HCT116 (cell line): ENCODE results near the gene UQCC5.

Experiments
- EZH2phosphoT487 ChIP-seq: fragments of 200-600 bp; IDR thresholded peaks from 2 replicates; pipeline ENCODE4 v1.6.1; 2018; ENCODE audit warnings: antibody characterized with exemption, borderline replicate concordance
- POLR2A ChIP-seq: IDR thresholded peaks from 2 replicates; pipeline ENCODE4 v1.7.0; 2011; ENCODE audit warnings: borderline replicate concordance; ENCODE audit not compliant: insufficient read depth, insufficient read length; ENCODE audit errors: extremely low read depth
- POLR2AphosphoS5 ChIP-seq: IDR thresholded peaks from 2 replicates; pipeline ENCODE4 v1.6.1; 2011; ENCODE audit warnings: mild to moderate bottlenecking, low read depth, low read length, moderate library complexity
- SIN3A ChIP-seq: IDR thresholded peaks from 2 replicates; pipeline ENCODE4 v1.6.1; 2012; ENCODE audit warnings: low read depth
- SP1 ChIP-seq: IDR thresholded peaks from 2 replicates; pipeline ENCODE4 v1.6.1; 2012; ENCODE audit warnings: low read depth
- ZNF274 ChIP-seq: fragments of 200-500 bp; sonication (Bioruptor generic); IDR thresholded peaks from 2 replicates; pipeline ENCODE4 v1.6.1; 2014; ENCODE audit warnings: mild to moderate bottlenecking, low read depth, low read length, inconsistent platforms
- TF ChIP-seq, protein P1 (sequence below), 3 experiments: fragments of 200-600 bp in 1 of 3; sonication (generic) in 1 of 3; IDR thresholded peaks in 2 of 3; conservative IDR thresholded peaks in 1 of 3; 2 replicates each; pipeline ENCODE4 v1.5.1; 2012 to 2017; ENCODE audit warnings: low read depth in 2 of 3, low read length in 2 of 3, antibody characterized with exemption in 1 of 3, borderline replicate concordance in 1 of 3, control low read depth in 1 of 3, mild to moderate bottlenecking in 1 of 3, mixed read lengths in 1 of 3, mixed run types in 1 of 3, moderate library complexity in 1 of 3; ENCODE audit not compliant: insufficient read depth in 1 of 3
- TF ChIP-seq, protein P2 (sequence below): IDR thresholded peaks from 2 replicates; pipeline ENCODE4 v1.6.1; 2011; ENCODE audit warnings: mild to moderate bottlenecking, low read length, moderate library complexity; ENCODE audit not compliant: insufficient replicate concordance; ENCODE audit errors: extremely low read depth
- TF ChIP-seq, protein P3 (sequence below): IDR thresholded peaks from 2 replicates; pipeline ENCODE4 v1.6.1; 2012

DNA sequence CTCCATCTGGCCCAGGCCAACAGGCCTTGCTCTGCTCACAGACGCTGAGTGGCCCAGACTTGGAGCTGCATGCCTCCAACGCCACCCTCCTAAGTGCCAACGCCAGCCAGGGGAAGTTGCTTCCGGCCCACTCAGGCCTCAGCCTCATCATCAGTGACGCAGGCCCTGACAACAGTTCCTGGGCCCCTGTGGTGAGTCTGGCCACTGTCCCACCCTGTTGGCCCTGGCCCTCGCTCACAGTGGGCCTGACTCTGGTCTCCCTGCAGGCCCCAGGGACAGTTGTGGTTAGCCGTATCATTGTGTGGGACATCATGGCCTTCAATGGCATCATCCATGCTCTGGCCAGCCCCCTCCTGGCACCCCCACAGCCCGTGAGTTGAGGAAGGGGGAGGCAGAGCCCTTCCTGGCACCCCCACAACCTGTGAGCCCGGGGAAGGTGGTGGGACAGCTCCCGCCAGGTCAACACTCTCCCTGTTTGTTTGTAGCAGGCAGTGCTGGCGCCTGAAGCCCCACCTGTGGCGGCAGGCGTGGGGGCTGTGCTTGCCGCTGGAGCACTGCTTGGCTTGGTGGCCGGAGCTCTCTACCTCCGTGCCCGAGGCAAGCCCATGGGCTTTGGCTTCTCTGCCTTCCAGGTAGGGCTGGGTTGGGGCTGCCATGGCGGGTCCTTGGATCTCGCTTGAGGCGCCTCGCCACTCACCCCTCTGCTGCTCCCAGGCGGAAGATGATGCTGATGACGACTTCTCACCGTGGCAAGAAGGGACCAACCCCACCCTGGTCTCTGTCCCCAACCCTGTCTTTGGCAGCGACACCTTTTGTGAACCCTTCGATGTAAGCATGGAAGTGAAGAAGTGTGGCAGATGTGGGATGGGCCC, 12.8 kb upstream of the UQCC5 start:
- TF ChIP-seq, protein P1, sequence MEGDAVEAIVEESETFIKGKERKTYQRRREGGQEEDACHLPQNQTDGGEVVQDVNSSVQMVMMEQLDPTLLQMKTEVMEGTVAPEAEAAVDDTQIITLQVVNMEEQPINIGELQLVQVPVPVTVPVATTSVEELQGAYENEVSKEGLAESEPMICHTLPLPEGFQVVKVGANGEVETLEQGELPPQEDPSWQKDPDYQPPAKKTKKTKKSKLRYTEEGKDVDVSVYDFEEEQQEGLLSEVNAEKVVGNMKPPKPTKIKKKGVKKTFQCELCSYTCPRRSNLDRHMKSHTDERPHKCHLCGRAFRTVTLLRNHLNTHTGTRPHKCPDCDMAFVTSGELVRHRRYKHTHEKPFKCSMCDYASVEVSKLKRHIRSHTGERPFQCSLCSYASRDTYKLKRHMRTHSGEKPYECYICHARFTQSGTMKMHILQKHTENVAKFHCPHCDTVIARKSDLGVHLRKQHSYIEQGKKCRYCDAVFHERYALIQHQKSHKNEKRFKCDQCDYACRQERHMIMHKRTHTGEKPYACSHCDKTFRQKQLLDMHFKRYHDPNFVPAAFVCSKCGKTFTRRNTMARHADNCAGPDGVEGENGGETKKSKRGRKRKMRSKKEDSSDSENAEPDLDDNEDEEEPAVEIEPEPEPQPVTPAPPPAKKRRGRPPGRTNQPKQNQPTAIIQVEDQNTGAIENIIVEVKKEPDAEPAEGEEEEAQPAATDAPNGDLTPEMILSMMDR (IDR thresholded peaks at IDR 0.05 in 2 of 3, conservative IDR thresholded peaks at IDR 0.05 in 1 of 3; ENCODE audit: borderline replicate concordance in 1 of 3, insufficient read depth in 1 of 3, low read depth in 2 of 3, low read length in 2 of 3) = no peak
- TF ChIP-seq SIN3A (no peak), EZH2phosphoT487 (no peak), POLR2AphosphoS5 (no peak), ZNF274 (no peak), POLR2A (no peak), SP1 (no peak)
- TF ChIP-seq, protein P2, sequence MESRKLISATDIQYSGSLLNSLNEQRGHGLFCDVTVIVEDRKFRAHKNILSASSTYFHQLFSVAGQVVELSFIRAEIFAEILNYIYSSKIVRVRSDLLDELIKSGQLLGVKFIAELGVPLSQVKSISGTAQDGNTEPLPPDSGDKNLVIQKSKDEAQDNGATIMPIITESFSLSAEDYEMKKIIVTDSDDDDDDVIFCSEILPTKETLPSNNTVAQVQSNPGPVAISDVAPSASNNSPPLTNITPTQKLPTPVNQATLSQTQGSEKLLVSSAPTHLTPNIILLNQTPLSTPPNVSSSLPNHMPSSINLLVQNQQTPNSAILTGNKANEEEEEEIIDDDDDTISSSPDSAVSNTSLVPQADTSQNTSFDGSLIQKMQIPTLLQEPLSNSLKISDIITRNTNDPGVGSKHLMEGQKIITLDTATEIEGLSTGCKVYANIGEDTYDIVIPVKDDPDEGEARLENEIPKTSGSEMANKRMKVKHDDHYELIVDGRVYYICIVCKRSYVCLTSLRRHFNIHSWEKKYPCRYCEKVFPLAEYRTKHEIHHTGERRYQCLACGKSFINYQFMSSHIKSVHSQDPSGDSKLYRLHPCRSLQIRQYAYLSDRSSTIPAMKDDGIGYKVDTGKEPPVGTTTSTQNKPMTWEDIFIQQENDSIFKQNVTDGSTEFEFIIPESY = no peak
- TF ChIP-seq, protein P3, sequence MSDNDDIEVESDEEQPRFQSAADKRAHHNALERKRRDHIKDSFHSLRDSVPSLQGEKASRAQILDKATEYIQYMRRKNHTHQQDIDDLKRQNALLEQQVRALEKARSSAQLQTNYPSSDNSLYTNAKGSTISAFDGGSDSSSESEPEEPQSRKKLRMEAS = no peak
